Right ventricle myocardium inferior (tissue), 1 donor: ENCODE results near the gene DUSP7. TPM values are rescaled to one million over a fixed set of nuclear protein-coding genes. Genes with fewer than 3 reads are reported as not detected.

Experiments
- ATAC-seq: fragments of 200-7000 bp; cut with Tn5 transposase; one replicate; pipeline ENCODE4 v1.9.1; 2020; ENCODE audit warnings: mild to moderate bottlenecking, moderate library complexity
- DNase-seq: peaks from one replicate; pipeline ENCODE4 v3.0.0; 2021; ENCODE audit errors: missing footprints
- intact Hi-C: fragments of 100-400 bp; cut with DNase I; formaldehyde crosslinking; loops from one replicate; pipeline ENCODE4 v1.11.0; 2022
- long read RNA-seq: library from polyadenylated mRNA; unstranded; transcript quantifications from one replicate; pipeline ENCODE4 v2.0.0, GENCODE V29; 2021
- total RNA-seq: library from RNA; stranded (reverse); fragmentation: NEBNext Ultra II Directional; extraction: Animal tissue kit (Norgen Biotek cat#: 25700); gene quantifications from one replicate; pipeline ENCODE4 v1.2.1, GENCODE V29; 2021
- donor health status: DM: no; HTN: yes; CAD: no; lungs with severe emphysema.

The DUSP7 gene, protein sequence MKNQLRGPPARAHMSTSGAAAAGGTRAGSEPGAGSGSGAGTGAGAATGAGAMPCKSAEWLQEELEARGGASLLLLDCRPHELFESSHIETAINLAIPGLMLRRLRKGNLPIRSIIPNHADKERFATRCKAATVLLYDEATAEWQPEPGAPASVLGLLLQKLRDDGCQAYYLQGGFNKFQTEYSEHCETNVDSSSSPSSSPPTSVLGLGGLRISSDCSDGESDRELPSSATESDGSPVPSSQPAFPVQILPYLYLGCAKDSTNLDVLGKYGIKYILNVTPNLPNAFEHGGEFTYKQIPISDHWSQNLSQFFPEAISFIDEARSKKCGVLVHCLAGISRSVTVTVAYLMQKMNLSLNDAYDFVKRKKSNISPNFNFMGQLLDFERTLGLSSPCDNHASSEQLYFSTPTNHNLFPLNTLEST
- 25.0 TPM for total RNA-seq
- long read RNA-seq, transcript DUSP7-202 (3 exons, 3,340 nt) = major isoform, 9 of 31 reads
- long read RNA-seq, partial matches to known transcripts = 22 of 31 reads
- long read RNA-seq, other reads (novel, unspliced or antisense) = 0 of 31 reads

DNA sequence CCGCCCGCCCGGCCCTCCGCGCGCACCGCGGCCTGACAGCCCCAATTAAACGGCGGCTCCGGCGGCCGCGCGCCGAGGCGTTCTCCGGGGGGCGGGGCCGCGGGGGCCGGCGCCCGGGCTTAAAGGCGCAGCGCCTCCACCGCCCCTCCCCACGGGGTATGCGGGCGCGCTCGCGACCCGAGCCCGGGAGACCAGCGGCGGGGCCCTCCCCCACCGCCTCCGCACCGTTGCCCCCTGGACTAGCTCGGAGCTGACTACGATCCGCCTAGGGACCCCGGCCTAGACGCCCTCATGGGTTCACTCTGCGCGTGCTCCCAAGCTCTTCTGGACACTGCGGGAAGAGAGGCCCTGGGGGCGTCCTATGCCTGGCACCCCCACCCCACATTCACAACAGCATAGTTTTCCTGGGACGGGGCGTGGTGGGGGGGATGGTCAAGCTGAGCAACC is at the start of gene DUSP7:
DUSP7 (minus strand) TSS at position 51 of the 447 bp plus-strand sequence. CDS start 205 bp downstream, outside the sequence.
- ATAC-seq (peak; percentile 62), DNase-seq (peak; percentile 93)
- intact Hi-C loops = loop anchor here (2.0 to 5.0 kb wide), 3 partner anchors 34 to 114 kb away; partner anchors contain the start of genes PARP3 and RRP9

DNA sequence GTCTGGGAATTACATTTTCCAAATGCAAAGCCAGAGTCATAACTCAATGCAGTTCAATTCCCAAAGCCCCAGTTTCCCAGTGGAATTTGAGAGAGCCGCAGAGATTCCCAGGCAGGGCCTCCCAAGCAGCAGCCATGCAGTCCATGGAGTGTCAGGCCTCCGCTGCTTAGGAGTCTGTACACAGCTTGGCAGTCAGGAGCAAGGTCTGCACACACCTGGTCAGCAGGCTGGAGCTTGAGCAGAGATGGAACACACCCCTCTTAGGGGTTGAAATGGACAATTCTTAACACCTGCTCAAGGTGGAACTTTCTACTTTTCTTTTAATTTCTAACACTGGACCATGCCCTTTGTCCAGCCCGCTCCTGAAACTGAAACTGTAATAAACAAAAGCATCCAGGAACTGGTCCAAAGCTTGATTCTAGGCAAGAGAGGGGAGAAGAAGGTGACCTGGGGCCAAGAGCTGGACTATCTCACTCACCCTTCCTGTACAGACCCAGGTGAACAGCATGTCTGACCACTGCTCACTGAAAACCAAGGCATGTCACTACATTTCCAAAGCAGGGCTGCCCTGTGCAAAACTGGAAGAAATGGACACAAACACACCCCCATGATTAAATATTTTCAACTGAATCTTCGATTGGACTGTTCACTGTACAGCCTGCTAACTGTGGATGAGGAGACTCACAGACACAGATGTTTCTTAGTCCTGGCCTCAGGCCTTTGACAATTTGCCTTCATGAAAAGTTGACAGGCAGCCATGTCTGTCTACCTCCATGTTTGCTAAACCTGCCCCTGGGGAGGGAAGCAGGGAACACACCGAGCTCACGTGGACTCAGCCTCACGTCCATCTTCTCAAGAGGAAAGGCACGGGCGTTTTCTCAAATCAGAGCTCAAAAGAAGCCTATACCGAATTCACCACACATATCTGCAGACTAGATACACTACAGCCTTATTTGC is 48.6 kb upstream of the DUSP7 start:
- DNase-seq = no peak
- intact Hi-C loops = no loop called here

DNA sequence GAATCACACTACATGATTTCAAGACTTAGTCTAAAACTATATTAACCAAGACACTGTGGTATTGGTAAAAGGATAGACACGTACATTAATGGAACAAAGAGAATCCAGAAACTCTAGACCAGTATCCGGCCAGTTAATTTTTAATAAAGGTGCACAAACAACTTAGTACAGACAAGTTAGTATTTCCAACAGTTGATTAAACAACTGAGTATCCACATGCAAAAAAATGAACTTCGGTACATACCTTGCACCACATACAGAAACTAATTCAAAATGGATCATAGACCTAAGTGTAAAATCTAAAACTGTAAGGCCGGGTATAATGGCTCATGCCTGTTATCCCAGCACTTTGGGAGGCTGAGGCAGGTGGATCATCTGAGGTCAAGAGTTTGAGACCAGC is 46.6 kb upstream of the DUSP7 start:
- intact Hi-C loops = no loop called here
- DNase-seq (no peak), ATAC-seq (no peak)

More for the DNA sequence above, 48.6 kb upstream of the DUSP7 start:
- ATAC-seq = no peak

GRCh38 chr3:52099001-52099401 is 42.6 kb upstream of the DUSP7 start:
- peak; percentile 60 for ATAC-seq
- intact Hi-C loops = no loop called here
- DNase-seq = peak; percentile 34

DNA sequence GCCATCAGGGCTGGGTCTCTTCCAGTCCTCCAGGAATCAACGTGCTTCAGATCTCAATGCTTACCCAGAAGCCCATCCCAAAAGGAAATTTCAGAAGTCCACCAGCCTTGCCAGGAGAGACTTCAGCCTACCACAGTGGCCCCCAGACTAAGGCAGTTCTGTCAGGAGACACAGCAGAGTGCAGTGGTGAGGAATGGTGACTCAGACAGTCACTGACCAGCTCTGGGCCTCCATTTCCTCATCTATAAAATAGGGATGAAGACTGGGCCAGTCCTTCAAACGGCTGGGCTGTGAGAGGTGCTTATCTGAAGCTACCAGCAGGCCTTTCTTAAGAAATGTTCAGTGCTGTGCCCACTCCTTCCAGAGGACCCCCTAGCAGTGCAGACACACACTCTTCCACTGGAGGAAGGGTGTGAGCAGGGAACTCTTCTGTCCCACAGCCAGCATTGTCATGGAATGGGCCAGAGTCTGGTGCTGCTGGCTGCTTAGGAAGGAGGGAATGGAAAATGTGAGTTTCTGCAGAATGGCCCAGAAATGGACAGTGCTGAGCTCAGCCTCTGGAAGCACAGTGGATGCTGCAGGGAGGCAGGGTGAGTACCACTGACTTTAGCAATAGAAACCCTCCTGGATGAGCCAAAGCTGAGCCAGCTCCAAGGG is 41.6 kb upstream of the DUSP7 start:
- no peak for DNase-seq
- intact Hi-C loops = no loop called here
- ATAC-seq = no peak

GRCh38 chr3:52095990-52096775 is 39.8 kb upstream of the DUSP7 start:
- ATAC-seq (no peak), DNase-seq (no peak)
- intact Hi-C loops = no loop called here

DNA sequence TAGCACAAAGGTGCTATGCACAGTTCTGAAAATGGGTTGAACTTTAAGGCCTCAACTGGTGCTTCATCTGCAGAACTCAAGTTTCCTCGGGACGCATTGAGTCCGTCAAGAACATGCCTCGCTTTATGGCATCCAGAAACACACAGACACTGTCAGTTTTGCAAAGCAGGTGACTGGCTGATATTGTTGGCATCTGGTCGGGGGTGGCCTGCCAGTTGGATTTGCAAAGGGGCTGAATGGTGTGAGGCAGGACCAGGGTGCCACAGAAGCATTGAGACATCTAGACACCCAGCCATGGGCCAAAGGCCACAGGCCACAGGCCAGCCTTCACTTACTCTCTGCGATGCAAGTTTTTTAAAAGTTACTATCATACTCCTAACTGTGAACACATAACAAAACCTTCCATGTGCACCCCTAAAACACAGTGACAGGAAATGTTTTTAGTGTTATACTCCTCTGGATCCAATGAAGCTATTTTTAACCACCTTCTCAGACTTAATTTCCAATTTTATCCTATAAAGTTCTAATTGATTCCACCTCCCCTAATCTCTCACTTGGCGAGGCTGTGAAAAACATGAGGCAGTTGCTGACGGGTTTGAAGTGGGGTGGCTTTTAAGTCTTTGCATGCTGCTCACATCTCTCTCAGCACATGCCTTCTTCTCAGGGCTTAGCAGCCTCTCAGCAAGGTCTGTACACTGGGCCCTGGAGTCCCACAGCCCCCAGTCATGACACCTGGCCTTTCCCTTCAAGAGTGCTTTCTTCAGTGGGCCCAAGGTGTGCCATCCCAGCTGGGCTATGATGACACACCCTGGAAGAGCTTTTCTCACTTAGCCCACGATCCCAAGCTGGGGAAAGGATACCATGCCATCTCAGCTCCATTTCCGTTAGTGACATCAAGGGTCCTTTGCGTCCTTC is 38.5 kb upstream of the DUSP7 start:
- intact Hi-C loops = no loop called here

GRCh38 chr3:52093756-52094545 is 37.6 kb upstream of the DUSP7 start:
- DNase-seq (no peak), ATAC-seq (no peak)
- intact Hi-C loops = no loop called here

More for the DNA sequence above, 38.5 kb upstream of the DUSP7 start:
- peak; percentile 44 for DNase-seq
- ATAC-seq = no peak

- ATAC-seq (no peak), DNase-seq (peak; percentile 35)
- intact Hi-C loops = no loop called here
Observed at GRCh38 chr3:52092891-52093290, 36.5 kb upstream of the DUSP7 start.

- intact Hi-C loops = no loop called here
Observed at GRCh38 chr3:52092271-52092660, 35.9 kb upstream of the DUSP7 start.

GRCh38 chr3:52091586-52092270 is 35.4 kb upstream of the DUSP7 start:
- no peak for ATAC-seq
- peak; percentile 49 for DNase-seq
- intact Hi-C loops = no loop called here

More at GRCh38 chr3:52092271-52092660, 35.9 kb upstream of the DUSP7 start:
- ATAC-seq = no peak
- no peak for DNase-seq

- peak; percentile 55 for DNase-seq
- ATAC-seq = no peak
- intact Hi-C loops = no loop called here
Observed at GRCh38 chr3:52090933-52091468, 34.6 kb upstream of the DUSP7 start.

DNA sequence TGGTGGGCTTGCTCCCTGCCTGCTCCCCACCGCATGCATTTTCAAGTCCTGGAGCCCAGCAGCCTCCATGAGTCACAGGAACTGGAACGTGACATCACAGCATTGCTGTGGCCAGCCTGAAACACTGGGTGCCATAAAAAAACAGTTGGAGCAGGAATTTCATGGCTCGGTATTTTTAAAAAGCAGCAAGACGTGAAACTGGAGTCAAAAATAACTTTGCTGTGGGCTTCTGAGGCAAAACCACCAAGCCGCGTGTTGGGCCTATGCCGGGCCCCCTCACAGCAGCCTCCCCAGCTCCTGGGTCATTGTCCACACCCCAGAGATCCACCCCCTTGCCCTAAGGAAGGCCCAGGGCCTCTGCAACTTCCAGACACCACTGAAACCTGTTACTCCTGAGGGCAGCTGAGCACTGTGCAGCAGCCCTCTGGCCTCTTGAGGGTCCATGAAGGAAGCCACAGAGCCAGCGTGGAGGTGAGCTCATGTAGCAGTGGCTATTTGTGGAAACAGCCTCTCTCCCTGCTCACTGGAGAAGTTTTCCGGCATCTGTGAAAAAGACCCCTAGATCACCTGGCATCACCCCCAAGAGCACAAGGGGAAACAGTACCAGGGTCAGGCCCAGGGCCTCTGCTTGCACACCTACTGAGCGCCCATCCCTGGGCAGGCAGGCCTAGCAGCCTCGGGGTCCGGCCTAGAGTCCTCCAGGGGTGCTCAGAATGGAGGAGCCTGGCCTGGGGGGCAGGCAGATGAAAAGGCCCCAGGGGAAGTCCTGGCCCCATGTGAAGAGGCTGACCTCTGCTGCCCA is 34.0 kb upstream of the DUSP7 start:
- intact Hi-C loops = no loop called here
- ATAC-seq = no peak
- DNase-seq = peak; percentile 14

GRCh38 chr3:52089691-52090090 is 33.3 kb upstream of the DUSP7 start:
- DNase-seq (peak; percentile 8), ATAC-seq (no peak)
- intact Hi-C loops = no loop called here
